Measurements from ENCODE around the gene GATD1. TPM values are rescaled to one million over a fixed set of nuclear protein-coding genes. Genes with fewer than 3 reads are reported as not detected.

The GATD1 gene
- total RNA-seq, 6 experiments from 2014 or later: 61.0 to 72.7 (median 68.1) TPM

DNA sequence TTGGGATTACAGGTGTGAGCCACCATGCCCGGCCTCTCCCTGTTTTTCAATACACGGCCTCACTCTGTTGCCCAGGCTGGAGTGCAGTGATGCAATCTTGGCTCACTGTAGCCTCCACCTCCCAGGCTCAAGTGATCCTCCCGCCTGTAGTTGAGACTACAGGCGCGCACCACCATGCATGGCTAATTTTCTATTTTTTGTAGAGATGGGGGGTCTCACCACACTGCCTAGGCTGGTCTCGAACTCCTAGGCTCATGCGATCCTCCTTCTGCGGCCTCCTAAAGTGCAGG lies 11.5 kb downstream of the GATD1 start:
- TF ChIP-seq, protein P1, sequence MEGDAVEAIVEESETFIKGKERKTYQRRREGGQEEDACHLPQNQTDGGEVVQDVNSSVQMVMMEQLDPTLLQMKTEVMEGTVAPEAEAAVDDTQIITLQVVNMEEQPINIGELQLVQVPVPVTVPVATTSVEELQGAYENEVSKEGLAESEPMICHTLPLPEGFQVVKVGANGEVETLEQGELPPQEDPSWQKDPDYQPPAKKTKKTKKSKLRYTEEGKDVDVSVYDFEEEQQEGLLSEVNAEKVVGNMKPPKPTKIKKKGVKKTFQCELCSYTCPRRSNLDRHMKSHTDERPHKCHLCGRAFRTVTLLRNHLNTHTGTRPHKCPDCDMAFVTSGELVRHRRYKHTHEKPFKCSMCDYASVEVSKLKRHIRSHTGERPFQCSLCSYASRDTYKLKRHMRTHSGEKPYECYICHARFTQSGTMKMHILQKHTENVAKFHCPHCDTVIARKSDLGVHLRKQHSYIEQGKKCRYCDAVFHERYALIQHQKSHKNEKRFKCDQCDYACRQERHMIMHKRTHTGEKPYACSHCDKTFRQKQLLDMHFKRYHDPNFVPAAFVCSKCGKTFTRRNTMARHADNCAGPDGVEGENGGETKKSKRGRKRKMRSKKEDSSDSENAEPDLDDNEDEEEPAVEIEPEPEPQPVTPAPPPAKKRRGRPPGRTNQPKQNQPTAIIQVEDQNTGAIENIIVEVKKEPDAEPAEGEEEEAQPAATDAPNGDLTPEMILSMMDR (IDR thresholded peaks at IDR 0.05): no peak
- H3K36me3 Mint-ChIP-seq (ENCODE audit: low read depth): peaks cover 8% of the 10 kb centered on the region; the same call in 1 of the 2 replicates
- peaks cover 17% of the 10 kb centered on the region for H3K4me1 Mint-ChIP-seq (ENCODE audit: low read depth)
- peaks cover 16% of the 10 kb centered on the region for H3K27me3 Mint-ChIP-seq (ENCODE audit: insufficient read depth)
- no peaks in the 10 kb centered on the region; the same call in 1 of the 2 replicates for H3K9me3 Mint-ChIP-seq
- no peak overlapping the region for H3K4me3 Mint-ChIP-seq
- DNase-seq: no peak
- peak overlapping the region; percentile 40; the same call in 1 of the 2 replicates for H3K27ac Mint-ChIP-seq

DNA sequence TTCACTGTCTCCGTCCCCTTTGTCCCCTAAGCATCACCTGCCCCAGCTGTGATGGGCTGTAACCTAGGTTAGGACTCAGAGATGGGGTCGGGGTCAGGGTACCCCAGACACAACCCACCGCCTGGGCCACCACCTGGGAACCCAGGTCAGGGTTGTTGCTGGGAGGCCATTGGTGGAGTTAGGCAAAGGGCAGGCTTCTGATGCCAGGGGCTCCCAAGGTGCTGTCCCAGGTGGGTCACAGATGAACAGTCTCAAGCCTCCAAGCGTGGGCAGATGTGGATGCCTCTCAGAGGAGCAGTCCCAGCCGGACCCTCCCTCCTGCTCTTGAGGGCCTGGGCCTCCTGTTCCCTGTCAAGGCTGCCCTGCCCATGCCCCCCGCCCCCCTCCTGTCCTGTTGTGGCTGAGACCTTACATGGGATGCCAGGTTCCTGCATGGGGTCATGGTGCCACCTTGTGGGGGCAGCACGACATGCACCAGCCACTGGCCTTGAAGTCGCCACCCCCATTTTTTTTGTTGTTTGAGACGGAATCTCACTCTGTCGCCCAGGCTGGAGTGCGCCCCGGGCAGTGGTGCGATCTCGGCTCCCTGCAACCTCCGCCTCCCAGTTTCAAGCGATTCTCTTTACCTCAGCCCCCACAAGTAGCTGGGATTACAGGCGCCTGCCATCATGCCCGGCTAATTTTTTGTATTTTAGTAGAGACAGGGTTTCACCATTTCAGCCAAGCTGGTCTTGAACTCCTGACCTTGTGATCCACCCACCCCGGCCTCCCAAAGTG lies 12.1 kb downstream of the GATD1 start:
- Mint-ChIP-seq H3K36me3 (ENCODE audit: low read depth) (peaks cover 8% of the 10 kb centered on the region; the same call in 1 of the 2 replicates), H3K27ac (peak overlapping the region; percentile 65)
- DNase-seq: peak; percentile 44

DNA sequence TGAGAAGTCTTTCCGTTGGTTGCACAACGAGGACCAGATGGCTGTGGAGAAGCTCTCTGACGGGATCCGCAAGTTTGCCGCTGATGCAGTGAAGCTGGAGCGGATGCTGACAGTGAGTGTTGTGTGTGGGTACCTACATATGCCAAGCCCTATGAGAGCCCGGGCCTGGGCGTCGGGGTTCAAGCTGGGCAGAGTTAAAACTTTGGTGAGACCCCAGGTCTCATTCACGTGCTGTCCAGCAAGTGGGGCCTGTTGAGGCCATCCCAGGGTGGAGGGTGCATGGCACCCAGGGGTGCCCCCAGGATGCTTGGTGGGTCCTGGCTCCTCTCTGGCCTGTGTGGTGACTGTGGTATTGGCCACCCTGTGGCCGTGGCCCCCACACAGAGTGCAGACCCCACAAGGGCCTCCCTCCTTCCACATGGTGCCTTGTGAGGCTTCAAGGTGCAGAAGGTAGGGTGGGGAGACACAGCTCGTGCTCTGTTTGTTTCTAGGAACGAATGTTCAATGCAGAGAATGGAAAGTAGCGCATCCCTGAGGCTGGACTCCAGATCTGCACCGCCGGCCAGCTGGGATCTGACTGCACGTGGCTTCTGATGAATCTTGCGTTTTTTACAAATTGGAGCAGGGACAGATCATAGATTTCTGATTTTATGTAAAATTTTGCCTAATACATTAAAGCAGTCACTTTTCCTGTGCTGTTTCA lies 12.8 kb downstream of the GATD1 start:
- H3K4me1 Mint-ChIP-seq (ENCODE audit: low read depth): peaks cover 17% of the 10 kb centered on the region

More for the DNA sequence above, 12.1 kb downstream of the GATD1 start:
- Mint-ChIP-seq H3K9me3 (no peaks in the 10 kb centered on the region; the same call in 1 of the 2 replicates), H3K4me1 (ENCODE audit: low read depth) (peaks cover 17% of the 10 kb centered on the region), H3K27me3 (ENCODE audit: insufficient read depth) (peaks cover 16% of the 10 kb centered on the region), H3K4me3 (no peak overlapping the region; the same call in 1 of the 2 replicates)
- TF ChIP-seq, protein P1 (IDR thresholded peaks at IDR 0.05): peak; percentile 80

DNA sequence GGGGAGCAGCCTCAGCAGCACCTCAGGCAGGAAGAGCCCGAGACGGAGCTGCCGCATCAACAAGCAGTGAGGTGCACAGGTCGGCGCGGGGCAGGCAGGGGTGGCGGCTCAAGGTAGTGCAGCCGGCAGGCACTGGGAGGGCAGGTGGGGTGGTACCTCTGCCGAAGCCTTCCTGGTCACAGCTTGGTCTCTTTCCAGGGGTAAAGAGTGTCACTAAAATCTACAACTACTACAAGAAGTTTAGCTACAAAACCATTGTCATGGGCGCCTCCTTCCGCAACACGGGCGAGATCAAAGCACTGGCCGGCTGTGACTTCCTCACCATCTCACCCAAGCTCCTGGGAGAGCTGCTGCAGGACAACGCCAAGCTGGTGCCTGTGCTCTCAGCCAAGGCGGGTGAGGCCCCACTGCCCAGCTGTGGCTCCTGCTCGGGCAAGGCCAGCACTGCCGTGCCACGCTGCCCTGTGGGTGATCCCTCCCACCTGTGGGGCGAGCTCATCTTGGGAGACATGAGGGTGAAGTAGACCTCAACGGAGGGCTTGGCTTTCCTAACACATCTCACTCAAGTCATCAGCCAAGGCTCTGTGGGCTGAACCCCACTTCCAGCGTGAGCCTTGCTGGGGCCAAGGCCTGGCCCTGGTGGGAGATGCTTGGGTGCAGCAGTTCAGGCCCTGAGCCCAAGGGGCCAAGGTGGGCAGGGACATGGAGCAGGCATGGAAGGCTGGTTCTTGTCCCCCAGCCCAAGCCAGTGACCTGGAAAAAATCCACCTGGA lies 13.6 kb downstream of the GATD1 start:
- H3K27ac Mint-ChIP-seq: peak overlapping the region; percentile 73
- H3K9me3 Mint-ChIP-seq: no peaks in the 10 kb centered on the region; the same call in 1 of the 2 replicates
- DNase-seq: no peak
- H3K27me3 Mint-ChIP-seq (ENCODE audit: insufficient read depth): peaks cover 16% of the 10 kb centered on the region
- H3K36me3 Mint-ChIP-seq (ENCODE audit: low read depth): peaks cover 8% of the 10 kb centered on the region; the same call in 1 of the 2 replicates
- H3K4me1 Mint-ChIP-seq (ENCODE audit: low read depth): peaks cover 17% of the 10 kb centered on the region
- H3K4me3 Mint-ChIP-seq: no peak overlapping the region
- TF ChIP-seq, protein P1 (IDR thresholded peaks at IDR 0.05): no peak

More for the DNA sequence above, 12.8 kb downstream of the GATD1 start:
- H3K36me3 Mint-ChIP-seq (ENCODE audit: low read depth): peaks cover 8% of the 10 kb centered on the region; the same call in 1 of the 2 replicates
- TF ChIP-seq, protein P1 (IDR thresholded peaks at IDR 0.05): no peak
- H3K27ac Mint-ChIP-seq: peak overlapping the region; percentile 65
- no peak for DNase-seq
- no peaks in the 10 kb centered on the region; the same call in 1 of the 2 replicates for H3K9me3 Mint-ChIP-seq
- peaks cover 16% of the 10 kb centered on the region for H3K27me3 Mint-ChIP-seq (ENCODE audit: insufficient read depth)
- no peak overlapping the region; the same call in 1 of the 2 replicates for H3K4me3 Mint-ChIP-seq

DNA sequence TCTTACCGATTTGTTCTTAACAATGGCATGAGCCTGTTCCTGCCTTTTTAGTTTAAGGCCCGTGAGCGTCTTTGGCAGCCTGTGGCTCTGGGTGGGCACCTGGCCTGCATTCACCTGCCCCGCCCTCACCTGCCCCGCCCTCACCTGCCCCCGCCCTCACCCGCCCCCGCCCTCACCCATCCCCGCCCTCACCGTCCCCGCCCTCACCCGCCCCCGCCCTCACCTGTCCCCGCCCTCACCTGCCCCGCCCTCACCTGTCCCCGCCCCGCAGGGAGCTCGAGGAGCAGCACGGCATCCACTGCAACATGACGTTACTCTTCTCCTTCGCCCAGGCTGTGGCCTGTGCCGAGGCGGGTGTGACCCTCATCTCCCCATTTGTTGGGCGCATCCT lies 14.2 kb downstream of the GATD1 start:
- Mint-ChIP-seq H3K4me1 (ENCODE audit: low read depth) (peaks cover 17% of the 10 kb centered on the region), H3K27ac (peak overlapping the region; percentile 93), H3K36me3 (ENCODE audit: low read depth) (peaks cover 8% of the 10 kb centered on the region; the same call in 1 of the 2 replicates), H3K9me3 (no peaks in the 10 kb centered on the region; the same call in 1 of the 2 replicates), H3K27me3 (ENCODE audit: insufficient read depth) (peaks cover 16% of the 10 kb centered on the region), H3K4me3 (peak overlapping the region; percentile 49)
- DNase-seq: no peak
- TF ChIP-seq, protein P1 (IDR thresholded peaks at IDR 0.05): no peak

All from HFFc6 (cell line).